BE2C (cell line): ENCODE measurements around the gene CCDC30.

ENCODE experiments used
- DNase-seq: peaks from one replicate; pipeline ENCODE4 v3.0.0-alpha.2; 2020
- H3K27me3 ChIP-seq: fragments of 250-450 bp; sonication (Bioruptor Pico); 2 replicates; pipeline ENCODE4 v1.5.1; 2020; ENCODE audit warnings: mild to moderate bottlenecking
- H3K36me3 ChIP-seq: fragments of 250-450 bp; sonication (Bioruptor Pico); 2 replicates; pipeline ENCODE4 v1.5.1; 2020; ENCODE audit warnings: mild to moderate bottlenecking
- H3K4me1 ChIP-seq: fragments of 250-450 bp; sonication (Bioruptor Pico); 2 replicates; pipeline ENCODE4 v1.5.1; 2020
- H3K4me3 ChIP-seq: 2 replicates; pipeline ENCODE4 v1.5.1; 2011; ENCODE audit warnings: low read depth, low read length
- H3K9me3 ChIP-seq: fragments of 250-450 bp; sonication (Bioruptor Pico); 2 replicates; pipeline ENCODE4 v1.5.1; 2020
- CTCF ChIP-seq: IDR thresholded peaks from 2 replicates; pipeline ENCODE4 v1.5.1; 2012; ENCODE audit warnings: mild to moderate bottlenecking, low read depth, low read length

CCDC30 gene

GRCh38 chr1:42523171-42523570, 60.1 kb downstream of the CCDC30 start:
- no peak for TF ChIP-seq CTCF

GRCh38 chr1:42524330-42524729, 61.2 kb downstream of the CCDC30 start:
- H3K36me3 ChIP-seq: no peaks in the 10 kb centered on the region
- no peak for TF ChIP-seq CTCF
- no peaks in the 10 kb centered on the region for H3K9me3 ChIP-seq
- H3K4me1 ChIP-seq: no peaks in the 10 kb centered on the region
- DNase-seq: no peak
- no peaks in the 10 kb centered on the region for H3K27me3 ChIP-seq
- no peak overlapping the region for H3K4me3 ChIP-seq

More at GRCh38 chr1:42523171-42523570, 60.1 kb downstream of the CCDC30 start:
- no peaks in the 10 kb centered on the region for H3K27me3 ChIP-seq
- H3K9me3 ChIP-seq: no peaks in the 10 kb centered on the region
- no peaks in the 10 kb centered on the region for H3K4me1 ChIP-seq
- H3K4me3 ChIP-seq: no peak overlapping the region
- no peaks in the 10 kb centered on the region for H3K36me3 ChIP-seq
- DNase-seq: no peak

GRCh38 chr1:42529724-42530181, 66.7 kb downstream of the CCDC30 start:
- DNase-seq: no peak
- Histone ChIP-seq H3K4me3 (no peak overlapping the region), H3K36me3 (no peaks in the 10 kb centered on the region), H3K27me3 (no peaks in the 10 kb centered on the region), H3K4me1 (no peaks in the 10 kb centered on the region), H3K9me3 (no peaks in the 10 kb centered on the region)
- no peak for TF ChIP-seq CTCF

- DNase-seq: no peak
- H3K27me3 ChIP-seq: no peaks in the 10 kb centered on the region
- H3K36me3 ChIP-seq: no peaks in the 10 kb centered on the region
- H3K4me3 ChIP-seq: no peak overlapping the region
- H3K4me1 ChIP-seq: no peaks in the 10 kb centered on the region
- no peak for TF ChIP-seq CTCF
- H3K9me3 ChIP-seq: no peaks in the 10 kb centered on the region
These were observed 68.0 kb downstream of the CCDC30 start for GRCh38 chr1:42531043-42531442.

- TF ChIP-seq CTCF: no peak
- Histone ChIP-seq H3K27me3 (no peaks in the 10 kb centered on the region), H3K4me3 (no peak overlapping the region), H3K36me3 (no peaks in the 10 kb centered on the region), H3K4me1 (no peaks in the 10 kb centered on the region), H3K9me3 (no peaks in the 10 kb centered on the region)
- no peak for DNase-seq
These were observed 70.2 kb downstream of the CCDC30 start for GRCh38 chr1:42533101-42533863.

- DNase-seq: no peak
- no peaks in the 10 kb centered on the region for H3K4me1 ChIP-seq
- H3K4me3 ChIP-seq: no peak overlapping the region
- no peaks in the 10 kb centered on the region for H3K9me3 ChIP-seq
- no peaks in the 10 kb centered on the region for H3K27me3 ChIP-seq
- no peak for TF ChIP-seq CTCF
- H3K36me3 ChIP-seq: no peaks in the 10 kb centered on the region
These were observed 78.0 kb downstream of the CCDC30 start for GRCh38 chr1:42541104-42541503.
